GM21576 (cell line): ENCODE measurements around the gene NEMF.
"Not testable (repeated sequence)": the region's sequence is repeated elsewhere in the genome, so short reads cannot be mapped to it uniquely, and the experiment has no call there.

ENCODE experiments used
- ATAC-seq: cut with Tn5 transposase; IDR thresholded peaks from one replicate; pipeline ENCODE4 v1.9.1; 2021; ENCODE audit warnings: mild to moderate bottlenecking, moderate library complexity; ENCODE audit not compliant: unreplicated experiment

The NEMF gene

DNA sequence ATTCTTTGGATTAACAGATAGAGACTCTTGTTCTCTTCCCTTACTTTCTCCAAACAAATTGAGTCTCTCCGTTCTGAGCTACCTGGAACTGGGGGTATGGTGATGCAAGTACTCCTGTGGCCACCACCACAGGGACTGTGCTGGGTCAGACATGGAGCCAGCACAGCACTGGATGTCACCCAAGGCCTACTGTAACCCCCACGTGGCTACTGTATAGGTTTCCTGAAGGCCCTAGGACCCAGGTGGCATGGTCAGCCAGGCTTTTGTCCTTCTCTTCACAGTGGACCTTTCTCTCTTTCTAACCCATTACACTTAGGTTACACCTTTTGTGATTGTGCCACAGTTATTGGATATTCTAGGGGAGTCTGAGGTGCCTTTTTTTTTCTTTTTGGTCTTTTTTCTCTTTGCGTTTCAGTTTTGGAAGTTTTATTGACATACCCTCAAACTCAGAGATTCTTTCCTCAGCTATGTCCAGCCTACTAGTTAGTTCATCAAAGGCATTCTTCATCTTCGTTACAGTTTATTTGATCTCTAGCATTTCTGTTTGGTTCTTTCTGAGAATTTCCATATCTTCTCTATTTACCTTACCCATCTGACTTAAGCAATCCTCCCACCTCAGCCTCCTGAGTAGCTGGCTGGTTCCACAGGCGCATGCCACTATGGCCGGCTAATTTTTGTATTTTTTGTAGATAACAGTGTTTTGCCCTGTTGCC lies 90.6 kb downstream of the NEMF start:
- ATAC-seq = no peak

DNA sequence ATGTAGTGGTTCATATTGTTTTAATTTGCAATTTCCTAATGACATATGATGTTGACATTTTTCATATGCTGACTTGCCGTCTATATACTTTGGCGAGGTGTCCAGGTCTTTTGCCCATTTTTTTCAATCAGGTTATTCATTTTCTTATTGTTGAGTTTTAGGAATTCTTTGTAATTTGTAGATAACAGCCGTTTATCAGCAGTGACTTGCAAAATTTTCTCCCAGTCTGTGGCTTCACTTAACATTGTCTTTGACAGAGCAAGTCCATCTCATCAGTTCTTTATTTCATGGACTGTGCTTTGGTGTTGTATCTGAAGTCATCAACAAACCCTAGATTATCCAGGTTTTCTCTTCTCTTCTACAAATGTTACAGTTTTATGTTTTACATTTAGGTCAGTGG lies 97.2 kb downstream of the NEMF start:
- ATAC-seq = no peak

DNA sequence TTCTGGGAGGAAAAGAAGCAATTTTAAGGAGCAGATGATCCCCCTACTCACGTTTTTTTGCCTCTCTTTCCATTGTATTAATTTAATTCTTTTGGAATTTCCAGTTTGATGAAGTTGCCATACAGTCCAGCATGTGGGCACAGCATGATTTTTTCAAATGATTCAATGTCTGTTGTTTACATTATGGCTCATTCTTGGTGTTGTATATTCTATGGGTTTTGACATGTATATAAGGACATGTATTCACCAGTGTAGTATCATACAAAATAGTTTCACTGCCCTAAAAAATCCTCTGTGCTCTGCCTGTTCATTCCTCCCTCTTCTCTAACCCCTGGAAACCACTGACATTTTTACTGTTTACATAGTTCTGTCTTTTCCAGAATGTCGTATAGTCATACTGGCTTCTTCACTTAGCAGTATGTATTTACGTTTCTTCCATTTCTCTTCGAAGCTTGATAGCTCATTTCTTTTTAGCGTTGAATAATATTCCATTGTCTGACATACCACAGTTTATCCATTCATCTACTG lies 98.0 kb downstream of the NEMF start:
- ATAC-seq = no peak

DNA sequence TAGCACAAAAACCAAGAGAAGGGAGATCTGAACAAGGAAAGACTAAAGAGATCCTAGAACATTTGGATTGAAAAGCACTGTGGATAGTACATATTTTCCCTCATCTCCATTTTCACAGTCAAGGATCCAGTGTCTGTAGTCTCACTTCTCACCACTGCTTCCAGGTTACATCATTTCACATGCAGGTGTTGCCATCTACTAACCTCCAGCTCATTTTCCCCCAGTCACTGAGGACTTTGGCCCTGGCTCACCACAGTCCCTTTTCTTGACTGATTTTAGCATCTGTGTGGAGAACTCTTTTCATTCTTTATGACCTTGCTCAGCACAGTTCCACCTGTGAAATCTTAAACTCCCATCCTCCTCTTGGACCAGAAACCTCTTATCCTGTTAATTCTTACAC lies 106.1 kb downstream of the NEMF start:
- ATAC-seq = not testable (repeated sequence)

GRCh38 chr14:49745191-49745590 lies 107.4 kb downstream of the NEMF start:
- ATAC-seq = no peak

DNA sequence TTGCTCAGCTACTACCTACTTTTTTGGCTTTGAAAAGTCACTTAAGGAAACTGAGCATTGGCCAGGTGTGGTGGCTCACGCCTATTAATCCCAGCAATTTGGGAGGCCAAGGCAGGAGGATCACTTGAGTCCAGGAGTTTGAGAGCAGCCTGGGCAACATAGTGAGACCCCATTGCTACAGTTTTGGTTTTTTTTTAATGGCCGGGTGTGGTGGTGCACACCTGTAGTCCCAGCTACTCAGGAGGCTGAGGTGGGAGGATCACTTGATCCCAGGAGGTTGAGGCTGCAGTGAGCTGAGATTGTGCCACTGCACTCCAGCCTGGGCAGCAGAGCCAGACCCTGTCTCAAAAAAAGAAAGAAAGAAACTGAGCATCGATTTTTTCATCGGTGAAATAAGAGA lies 116.9 kb downstream of the NEMF start:
- ATAC-seq = not testable (repeated sequence)

- ATAC-seq = no peak
These were observed 118.8 kb downstream of the NEMF start for GRCh38 chr14:49733836-49734235.

DNA sequence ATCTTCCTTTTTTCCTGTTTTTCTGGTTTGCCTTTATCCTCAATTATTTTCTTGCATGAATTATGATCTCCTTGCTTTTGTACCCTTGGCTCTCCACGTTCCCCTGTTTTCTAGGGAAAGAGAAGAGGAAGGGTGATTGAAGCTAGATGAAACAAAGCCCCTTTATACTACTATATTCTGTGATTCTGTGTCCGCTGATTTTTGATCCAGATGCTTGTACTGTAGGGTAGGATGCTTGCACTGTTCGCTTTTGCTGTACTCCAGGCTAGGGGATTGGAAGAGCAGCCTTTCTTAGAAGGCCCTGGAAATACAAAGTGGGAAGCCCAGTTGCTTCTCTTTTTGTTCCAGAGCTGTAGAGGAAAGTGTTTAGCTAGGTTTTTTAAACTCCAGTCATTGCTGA lies 119.7 kb downstream of the NEMF start:
- no peak for ATAC-seq
